Right hindlimb (tissue), 1 donor: ENCODE measurements around the gene DERL2.
"Not testable (repeated sequence)": the region's sequence is repeated elsewhere in the genome, so short reads cannot be mapped to it uniquely, and the experiment has no call there.

ENCODE experiments used
- DNase-seq: peaks from one replicate; pipeline ENCODE4 v3.0.0-alpha.2; 2018

Gene DERL2

DNA sequence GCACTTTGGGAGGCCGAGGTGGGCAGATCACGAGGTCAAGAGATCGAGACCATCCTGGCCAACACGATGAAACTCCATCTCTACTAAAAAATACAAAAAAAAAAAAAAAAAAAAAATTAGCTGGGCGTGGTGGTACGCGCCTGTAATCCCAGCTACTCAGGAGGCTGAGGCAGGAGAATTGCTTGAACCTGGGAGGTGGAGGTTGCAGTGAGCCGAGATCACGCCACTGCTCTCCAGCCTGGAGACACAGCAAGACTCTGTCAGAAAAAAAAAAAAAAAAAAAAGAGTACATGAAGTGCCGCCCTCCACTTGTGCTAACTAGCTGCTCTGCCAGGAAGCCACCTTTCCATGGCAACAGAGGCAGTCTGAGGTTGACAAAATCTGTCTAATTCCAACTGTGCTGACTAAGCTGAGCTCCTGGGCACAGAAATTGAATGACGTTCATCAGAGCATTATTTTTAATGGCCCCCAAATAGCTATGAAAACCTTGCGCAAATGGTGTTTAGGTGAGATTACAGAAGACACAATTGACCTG lies 50.1 kb downstream of the DERL2 start:
- DNase-seq: not testable (repeated sequence)

- no peak for DNase-seq
Measured at GRCh38 chr17:5434984-5435383, 51.0 kb downstream of the DERL2 start.

DNA sequence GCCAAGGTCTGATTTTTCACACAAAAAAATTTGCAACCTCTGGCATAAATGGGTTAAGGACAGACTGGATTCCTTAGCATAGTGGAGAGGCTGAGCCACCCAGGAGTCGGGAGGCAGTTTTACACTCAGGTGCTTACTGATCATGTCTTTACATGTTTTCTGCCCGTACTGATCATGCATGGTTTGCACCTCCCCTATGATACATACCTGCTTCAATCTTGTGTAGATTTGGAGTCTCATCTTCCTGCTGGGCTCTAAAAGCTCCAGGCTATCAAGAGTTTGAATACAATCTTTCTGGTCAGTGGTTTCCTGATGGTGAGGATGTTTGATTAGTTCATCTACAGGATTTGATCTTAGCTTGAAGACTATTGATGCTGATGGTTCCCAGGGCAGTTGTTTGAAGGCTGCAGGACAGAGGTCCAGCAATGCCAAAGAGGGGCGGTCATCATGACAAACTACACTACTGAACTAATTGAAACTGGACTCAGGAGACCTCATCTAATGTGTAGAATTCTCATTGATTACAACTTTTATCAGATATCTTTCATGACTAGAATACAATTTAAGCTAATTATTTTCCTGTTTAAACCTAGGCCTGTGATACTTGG lies 53.9 kb downstream of the DERL2 start:
- DNase-seq: no peak

- DNase-seq: not testable (repeated sequence)
Measured at GRCh38 chr17:5431234-5431633, 54.7 kb downstream of the DERL2 start.

- no peak for DNase-seq
Measured at GRCh38 chr17:5430413-5430999, 55.5 kb downstream of the DERL2 start.

DNA sequence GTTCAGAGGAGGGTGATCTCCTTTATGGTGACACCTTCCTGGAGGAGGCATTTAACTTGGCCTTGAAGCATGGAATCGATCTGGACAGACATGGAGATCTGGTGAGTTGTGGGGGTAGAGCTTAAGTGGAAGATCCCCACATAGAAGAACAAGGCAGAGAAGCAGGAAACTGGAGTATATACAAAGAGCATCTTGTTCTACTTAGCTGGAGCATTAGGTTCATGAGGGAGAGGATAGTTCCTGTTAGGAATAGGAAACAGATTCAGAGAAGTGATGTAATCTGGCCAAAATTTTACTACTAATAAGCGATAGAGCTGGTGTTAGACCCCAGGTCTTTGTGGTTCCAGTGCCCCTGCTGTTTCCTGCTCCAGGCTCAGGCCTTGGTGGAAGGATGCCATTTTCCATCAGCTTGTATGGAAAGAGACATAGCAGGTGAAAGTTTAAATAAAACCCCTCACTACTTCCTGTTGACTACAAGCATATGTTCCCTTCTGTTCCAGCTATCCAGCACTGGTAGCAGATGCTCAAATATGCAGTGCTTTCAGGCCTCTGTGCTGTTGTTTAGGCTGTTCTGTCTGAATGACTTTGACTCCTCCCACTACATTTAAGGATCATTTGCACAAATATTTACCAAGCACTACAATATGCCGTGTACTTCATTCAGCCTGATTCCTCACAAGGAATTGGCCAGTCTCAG lies 56.6 kb downstream of the DERL2 start:
- no peak for DNase-seq

DNA sequence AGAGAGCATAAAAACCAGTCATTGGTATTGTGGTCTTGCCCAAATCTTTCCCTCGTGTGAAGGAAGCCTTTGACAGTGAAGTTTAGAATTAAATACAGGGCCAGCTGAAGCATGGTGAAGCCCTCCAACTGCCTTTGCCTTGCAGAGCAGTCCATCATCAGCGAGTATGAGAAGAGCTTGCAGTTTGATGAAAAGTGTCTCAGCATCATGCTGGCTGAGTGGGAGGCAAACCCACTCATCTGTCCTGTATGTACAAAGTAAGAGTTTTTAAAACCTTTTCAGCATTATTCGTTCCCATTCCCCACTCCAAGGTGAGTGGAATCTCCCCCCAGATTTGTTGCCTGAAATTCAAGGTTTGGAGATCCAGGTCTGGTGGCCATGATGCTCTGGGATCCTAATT lies 60.2 kb downstream of the DERL2 start:
- DNase-seq: no peak

- DNase-seq: no peak
Measured at GRCh38 chr17:5424909-5425308, 61.1 kb downstream of the DERL2 start.

DNA sequence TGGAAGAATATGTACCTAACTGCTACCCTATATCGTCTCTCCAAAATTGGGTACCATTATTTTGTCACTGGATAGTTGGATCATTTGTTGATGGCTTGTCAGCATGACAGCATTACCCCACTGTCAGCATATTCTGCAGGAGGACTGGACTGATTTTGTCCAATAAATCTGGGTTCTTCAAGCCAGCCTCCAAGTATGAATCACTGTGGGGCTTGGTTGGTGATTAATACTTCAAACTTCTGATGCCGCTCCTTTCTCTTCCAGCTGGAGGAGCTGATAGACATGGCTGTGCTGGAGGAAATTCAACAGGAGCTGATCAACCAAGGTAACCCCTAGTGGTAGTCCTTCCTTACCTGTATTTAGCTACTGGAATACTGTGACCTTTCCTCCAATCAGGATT lies 63.5 kb downstream of the DERL2 start:
- DNase-seq: no peak
